NCI-H748 (cell line): Measurements from ENCODE around the gene LY6G6C.

Experiments
- DNase-seq: peaks from one replicate; lab custom pipeline; 2025; ENCODE audit not compliant: unreplicated experiment; lab: John Stamatoyannopoulos, UW

Gene LY6G6C

GRCh38 chr6:31727717-31728671 is 6.4 kb upstream of the LY6G6C start:
- DNase-seq, result no peak

GRCh38 chr6:31727034-31727716 is 5.6 kb upstream of the LY6G6C start:
- DNase-seq, result no peak

DNA sequence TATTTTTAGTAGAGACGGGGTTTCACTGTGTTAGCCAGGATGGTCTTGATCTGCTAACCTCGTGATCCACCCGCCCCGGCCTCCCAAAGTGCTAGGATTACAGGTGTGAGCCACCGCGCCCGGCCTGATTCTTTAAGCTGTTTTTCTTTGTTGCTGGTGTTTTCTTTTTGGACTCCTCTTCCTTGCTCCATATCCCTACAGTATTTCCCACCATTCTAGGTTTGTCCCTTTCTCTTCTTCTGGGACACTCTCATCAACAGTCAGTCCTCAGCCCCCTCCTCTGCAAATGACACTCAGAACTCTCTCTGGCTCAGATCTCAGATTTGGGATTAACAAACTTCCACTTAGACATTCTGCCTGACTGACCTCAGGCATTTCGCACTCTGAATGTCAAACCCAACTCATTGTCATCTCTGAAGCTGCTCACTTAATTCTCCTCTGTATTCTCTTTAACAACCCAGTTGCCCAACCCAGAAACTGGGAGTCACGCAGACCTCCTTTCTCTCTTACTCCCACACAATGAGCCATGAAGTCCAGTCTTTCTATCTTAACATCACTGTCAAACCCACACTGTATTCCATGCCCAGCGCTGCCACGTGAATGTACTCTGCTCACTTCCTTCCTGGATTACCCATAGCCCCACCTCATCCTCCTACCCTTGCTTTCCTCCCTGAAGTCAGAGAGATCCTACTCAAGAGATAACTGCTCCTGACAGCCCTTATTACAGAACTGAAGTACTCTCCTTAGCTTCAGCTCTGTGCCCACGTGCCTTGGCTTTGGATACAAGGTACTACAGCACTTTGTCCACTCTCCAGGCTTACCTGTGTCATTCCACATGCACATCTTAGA is 4.2 kb upstream of the LY6G6C start:
- no peak for DNase-seq

DNA sequence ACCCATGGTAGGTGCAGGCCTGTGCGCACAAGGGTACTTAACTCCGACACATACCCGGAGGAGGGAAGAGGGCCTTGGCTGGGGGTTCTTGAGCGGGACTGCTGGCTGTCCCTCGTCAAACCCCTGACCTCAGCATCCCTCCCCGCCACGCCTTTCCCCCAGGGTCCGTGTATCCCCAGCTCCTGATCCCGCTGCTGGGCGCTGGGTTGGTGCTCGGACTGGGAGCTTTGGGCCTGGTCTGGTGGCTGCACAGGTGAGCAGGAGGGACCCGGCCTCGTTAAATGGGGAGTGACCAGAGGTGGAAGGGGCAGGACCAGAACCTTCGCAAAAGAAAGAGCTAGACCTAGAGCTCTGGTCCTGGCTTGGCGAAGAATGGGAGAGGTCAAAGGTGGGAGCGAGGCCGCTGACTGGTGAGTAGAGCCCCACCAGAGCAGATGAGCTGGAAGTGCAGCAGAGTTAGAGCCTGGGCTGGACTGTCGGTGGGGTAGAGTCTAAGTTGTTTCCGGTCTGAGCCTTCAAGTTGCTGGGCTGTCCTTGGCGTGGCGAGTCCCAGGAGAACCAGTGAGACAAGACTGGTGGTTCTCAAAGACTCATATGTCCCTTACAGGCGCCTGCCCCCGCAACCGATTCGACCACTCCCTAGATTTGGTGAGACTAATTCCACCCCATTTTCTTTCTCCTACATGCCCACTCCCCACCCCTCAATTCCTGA is 2.6 kb upstream of the LY6G6C start:
- DNase-seq, result no peak

GRCh38 chr6:31723245-31723979 is 1.9 kb upstream of the LY6G6C start, which contains the start of gene MPIG6B:
MPIG6B (plus strand) TSS chr6:31723373; CDS start chr6:31723384, 11 bp downstream.
- no peak for DNase-seq

DNA sequence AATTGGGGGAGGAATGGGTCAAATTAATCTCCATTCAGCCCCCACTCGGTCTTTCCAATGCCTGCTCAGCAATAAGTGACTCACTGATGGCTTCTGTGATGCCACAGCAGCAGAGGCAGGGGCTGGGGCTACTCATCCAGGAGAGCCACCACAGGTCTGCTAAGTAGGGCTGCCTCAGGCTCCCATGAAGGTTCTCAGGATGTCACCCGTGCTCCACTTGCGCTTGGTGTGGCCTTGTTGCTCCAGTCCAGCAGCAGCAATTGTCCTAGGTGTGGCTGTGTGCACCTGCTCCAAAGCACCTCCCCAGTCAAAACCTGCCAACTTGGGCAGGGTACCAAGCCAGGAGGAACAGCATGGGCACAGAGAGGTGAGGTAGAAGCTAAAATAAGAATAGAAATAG is 627 bp upstream of the LY6G6C start:
- no peak for DNase-seq

GRCh38 chr6:31720196-31720770 is 1.3 kb downstream of the LY6G6C start:
- no peak for DNase-seq

DNA sequence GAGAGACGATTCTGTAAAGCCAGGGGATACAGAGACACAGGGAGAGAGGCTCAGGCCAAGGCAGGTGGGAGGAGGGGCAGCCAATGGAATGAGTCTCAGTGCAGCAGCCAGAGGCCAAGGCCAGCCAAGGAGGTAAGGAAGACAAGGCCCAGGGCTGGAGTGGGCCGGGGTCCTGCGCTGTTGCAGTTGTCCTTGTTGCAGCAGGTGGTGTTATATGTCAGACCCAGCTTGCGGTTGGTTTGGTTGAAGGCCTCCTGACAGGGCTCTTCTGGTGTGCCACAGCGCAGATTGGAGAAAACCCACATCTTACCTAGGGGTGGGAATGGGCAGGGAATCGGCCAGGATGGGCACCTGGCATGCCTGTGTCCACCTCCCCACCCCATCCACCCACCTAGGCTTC is 2.5 kb downstream of the LY6G6C start:
- no peak for DNase-seq

DNA sequence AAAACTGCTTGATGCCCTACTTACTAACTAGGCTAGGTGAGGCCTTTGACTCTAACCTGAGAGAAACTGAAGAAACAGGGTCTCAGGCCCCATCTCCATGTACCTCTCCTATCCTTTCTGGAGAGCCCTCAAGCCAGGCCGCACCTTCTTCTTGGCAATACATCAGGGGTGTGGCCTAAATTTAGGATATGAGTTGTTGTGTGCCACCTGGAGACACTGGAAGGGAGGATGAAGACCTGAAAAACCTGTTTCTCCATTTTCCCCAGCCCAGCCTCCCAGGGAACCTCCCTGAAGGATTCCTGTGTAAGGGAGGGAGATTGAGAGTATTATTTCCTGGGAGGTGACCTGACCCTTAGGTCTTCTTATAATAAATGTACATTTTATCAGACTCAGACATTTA is 3.3 kb downstream of the LY6G6C start:
- DNase-seq, result peak; percentile 96

DNA sequence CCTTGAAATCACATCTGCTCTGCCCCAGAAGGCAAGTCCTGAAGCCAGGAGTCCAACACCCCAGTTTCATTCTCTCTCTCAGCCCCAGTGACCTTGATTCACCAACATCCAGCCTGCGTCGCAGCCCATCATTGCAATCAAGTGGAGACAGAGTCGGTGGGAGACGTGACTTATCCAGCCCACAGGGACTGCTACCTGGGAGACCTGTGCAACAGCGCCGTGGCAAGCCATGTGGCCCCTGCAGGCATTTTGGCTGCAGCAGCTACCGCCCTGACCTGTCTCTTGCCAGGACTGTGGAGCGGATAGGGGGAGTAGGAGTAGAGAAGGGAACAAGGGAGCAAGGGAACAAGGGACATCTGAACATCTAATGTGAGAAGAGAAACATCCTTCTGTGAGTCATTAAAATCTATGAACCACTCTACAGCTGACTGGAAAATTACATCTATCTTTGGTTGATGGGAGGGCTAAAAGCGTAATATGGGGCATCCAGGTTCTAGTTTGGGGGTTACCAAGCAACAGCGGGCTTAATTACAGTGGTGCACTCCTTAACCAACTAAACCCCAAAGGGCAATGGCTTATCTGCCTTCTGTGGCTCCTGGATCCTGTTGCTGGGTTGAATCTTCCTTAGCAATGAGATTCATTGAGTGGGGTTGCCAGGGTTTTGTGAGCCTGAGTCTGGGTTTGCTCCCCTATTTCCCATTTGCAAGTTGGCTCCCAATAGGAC is 3.9 kb downstream of the LY6G6C start:
- peak; percentile 54 for DNase-seq

DNA sequence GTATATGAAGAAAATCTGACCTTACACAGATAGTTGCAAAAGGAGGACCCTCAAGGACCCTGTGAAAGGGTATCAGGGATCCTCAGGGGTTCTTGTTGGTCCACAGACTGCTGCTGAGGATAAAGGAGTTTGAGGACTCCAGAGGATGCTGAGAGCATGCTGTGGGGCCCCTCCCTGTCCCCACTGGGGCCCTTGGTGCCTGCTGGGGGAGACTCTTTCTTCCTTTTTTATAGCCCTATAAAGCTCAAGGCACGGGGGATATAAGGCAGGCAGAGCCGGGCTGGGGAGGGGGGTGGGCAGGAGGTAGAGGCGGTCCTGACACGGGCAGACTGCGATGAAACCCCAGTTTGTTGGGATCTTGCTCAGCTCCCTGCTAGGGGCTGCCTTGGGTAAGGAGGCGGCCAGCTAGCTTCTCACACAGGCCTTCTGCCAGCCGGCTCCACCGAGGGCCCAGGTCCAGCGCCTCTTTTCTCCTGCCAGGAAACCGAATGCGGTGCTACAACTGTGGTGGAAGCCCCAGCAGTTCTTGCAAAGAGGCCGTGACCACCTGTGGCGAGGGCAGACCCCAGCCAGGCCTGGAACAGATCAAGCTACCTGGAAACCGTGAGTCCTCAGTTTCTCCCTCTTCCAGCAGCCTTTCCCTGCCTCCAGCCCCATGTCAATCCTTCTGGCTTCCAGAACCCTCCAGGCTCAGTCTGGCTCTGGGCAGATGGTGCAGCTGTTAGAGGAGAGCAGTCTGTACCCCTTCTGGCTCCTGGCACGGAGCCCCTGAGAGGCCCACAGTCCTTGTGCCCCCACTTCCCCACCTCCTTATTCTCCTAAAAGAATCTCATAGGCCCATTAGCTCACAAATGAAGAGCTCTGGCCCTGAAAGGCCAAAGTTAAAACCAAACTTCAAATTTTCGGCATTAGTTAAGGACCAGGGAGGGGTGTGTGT is 6.3 kb downstream of the LY6G6C start, which contains the start of gene LY6G6D:
LY6G6D (plus strand) TSS at position 327 of the 937 bp plus-strand sequence; CDS start at position 335, 8 bp downstream.
- no peak for DNase-seq

DNA sequence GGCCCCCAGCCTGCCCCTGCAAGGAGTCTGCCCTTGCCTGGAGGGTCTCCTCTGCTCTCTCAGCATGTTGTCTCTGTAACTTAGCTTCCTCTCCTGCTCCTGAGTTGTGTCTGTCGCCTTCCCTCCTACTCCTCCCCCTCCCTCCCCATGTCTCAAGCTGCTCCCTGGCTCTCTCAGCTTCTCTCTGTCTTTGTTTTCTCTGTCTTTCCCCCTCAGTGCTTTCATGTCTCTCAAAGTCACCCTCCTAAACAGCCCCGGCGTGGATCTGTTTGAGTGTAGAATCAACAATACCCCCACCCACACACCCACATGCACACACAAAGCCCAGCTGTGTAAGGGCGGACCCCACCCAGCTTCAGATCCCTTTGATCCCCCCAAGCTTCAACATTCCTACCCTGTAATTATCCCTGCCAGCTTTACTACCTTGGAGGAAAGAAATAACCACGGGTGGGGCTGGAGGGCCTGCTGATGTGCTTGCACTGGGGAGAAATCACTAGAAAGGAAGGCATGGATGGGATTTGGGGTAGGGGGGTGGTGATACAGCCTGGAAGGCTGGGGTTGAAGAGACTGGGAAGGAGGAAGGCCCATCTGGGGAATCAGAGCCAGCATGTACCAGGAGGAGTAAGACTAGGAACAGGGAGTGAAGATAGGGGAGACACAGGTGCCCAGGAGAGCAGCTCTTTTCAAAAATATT is 7.4 kb downstream of the LY6G6C start:
- peak; percentile 96 for DNase-seq

GRCh38 chr6:31713465-31713864 is 8.1 kb downstream of the LY6G6C start:
- DNase-seq, result no peak

DNA sequence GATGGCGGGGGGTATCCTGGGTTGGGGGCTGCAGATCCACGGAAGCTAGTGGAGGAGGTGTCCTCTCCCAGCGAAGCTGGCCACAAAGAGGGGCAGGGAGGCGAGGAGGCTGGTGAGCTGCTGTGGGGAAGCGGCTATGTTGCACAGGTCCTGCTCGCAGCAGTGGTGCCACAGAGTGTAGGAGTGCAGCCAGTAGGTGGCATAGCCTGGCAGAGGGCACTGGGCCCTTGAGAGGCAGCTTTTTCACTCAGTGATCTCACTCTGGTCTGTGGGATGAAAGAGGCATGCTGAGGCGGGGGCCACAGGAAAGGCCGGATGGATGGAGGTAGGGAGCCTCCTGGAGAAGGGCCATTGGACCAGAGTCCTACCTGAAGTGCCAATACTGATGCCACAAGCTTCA is 9.2 kb downstream of the LY6G6C start:
- no peak for DNase-seq

GRCh38 chr6:31711233-31711632 is 10.3 kb downstream of the LY6G6C start:
- DNase-seq, result peak; percentile 27

GRCh38 chr6:31710523-31711219 is 10.9 kb downstream of the LY6G6C start:
- no peak for DNase-seq
